Activated T-cell treated with anti-CD3 and anti-CD28 coated beads, Interleukin-2, amount 50 U/mL, for 1 hour (primary cell): Measurements from ENCODE around the gene PRSS33.

ENCODE experiments used
- DNase-seq: peaks from one replicate; pipeline ENCODE4 v3.0.0-alpha.2; 2020

Gene PRSS33

GRCh38 chr16:2820836-2821486 is 33.6 kb upstream of the PRSS33 start:
- no peak for DNase-seq

GRCh38 chr16:2819939-2820835 is 32.8 kb upstream of the PRSS33 start:
- no peak for DNase-seq

GRCh38 chr16:2819179-2819938 is 32.0 kb upstream of the PRSS33 start:
- DNase-seq = no peak

GRCh38 chr16:2818272-2818876 is 31.0 kb upstream of the PRSS33 start:
- DNase-seq = no peak

GRCh38 chr16:2817340-2818271 is 30.2 kb upstream of the PRSS33 start:
- no peak for DNase-seq

- DNase-seq = peak; percentile 57
Observed at GRCh38 chr16:2816751-2817339, 29.5 kb upstream of the PRSS33 start, which contains the start of gene PRSS21. PRSS21 (plus strand) TSS chr16:2817237; CDS start chr16:2817269, 32 bp downstream.

GRCh38 chr16:2815299-2815771 is 28.0 kb upstream of the PRSS33 start:
- no peak for DNase-seq

- DNase-seq = no peak
Observed at GRCh38 chr16:2814551-2815298, 27.4 kb upstream of the PRSS33 start.

- no peak for DNase-seq
Observed at GRCh38 chr16:2813771-2814221, 26.4 kb upstream of the PRSS33 start.

GRCh38 chr16:2811703-2812471 is 24.5 kb upstream of the PRSS33 start:
- no peak for DNase-seq

GRCh38 chr16:2810651-2811050 is 23.3 kb upstream of the PRSS33 start:
- DNase-seq = no peak

- no peak for DNase-seq
Observed at GRCh38 chr16:2809149-2809760, 21.9 kb upstream of the PRSS33 start.

- no peak for DNase-seq
Observed at GRCh38 chr16:2808181-2808580, 20.8 kb upstream of the PRSS33 start.

GRCh38 chr16:2806286-2806685 is 18.9 kb upstream of the PRSS33 start:
- no peak for DNase-seq

- no peak for DNase-seq
Observed at GRCh38 chr16:2804728-2805127, 17.4 kb upstream of the PRSS33 start.

GRCh38 chr16:2803545-2804195 is 16.3 kb upstream of the PRSS33 start:
- DNase-seq = no peak

- DNase-seq = no peak
Observed at GRCh38 chr16:2799859-2800226, 12.5 kb upstream of the PRSS33 start.

- no peak for DNase-seq
Observed at GRCh38 chr16:2799205-2799858, 12.0 kb upstream of the PRSS33 start.
